ENCODE results near the gene ITGAL. TPM values are rescaled to one million over a fixed set of nuclear protein-coding genes. Genes with fewer than 3 reads are reported as not detected.

Gene ITGAL
- total RNA-seq, 4 donors from 2014 or later = 1.6 to 2.3 (median 1.8) TPM

DNA sequence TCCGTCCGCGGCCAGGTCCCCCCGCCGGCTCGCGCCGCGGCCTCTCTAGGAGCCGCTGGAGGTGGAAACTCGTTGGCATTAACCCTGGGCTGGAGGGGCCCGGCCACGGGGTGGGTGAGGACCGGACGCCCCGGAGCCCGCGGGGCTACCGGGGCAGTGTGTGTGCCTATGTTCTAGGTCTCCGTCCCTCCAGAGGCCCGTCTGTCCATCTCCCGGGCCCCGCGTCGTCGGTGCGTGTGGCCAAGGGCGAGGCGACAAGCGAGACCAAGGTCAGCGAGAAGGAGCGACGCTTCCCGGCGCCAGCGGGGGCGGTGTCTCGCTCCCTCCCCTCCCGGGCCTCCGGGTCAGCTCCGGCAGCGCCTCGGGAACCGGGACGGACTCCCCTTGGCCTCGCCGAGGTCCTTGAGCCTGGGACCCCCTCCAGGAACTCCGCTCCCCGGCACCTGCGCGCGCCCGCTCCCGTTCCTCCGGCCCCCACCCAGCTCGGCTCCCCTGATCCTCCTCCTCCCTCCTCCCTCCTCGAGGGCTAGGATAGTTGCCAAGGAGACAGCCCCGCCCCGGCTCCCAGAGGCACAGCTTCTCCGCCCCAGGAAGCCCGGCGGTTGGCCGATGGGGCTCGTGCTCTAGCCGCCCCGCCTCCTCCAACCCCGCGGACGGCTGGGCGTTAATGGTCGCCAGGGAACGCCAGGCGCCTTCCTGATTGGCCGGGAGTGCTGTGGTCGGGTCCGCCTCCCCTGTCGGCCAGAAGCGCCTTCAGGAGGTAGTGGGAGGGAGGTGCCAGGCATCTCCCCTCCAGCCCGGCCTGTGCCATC lies 54.5 kb downstream of the ITGAL start:
- intact Hi-C loops (cut with DNase I; ENCODE audit: low total_unique reads) = no loop called here
- 0 to 1% methylated on average over 25 to 55 of the region's 79 CpGs for WGBS, 2 donors
- peak; percentile 98 to 99 for DNase-seq (ENCODE audit: low spot score in 2 of 2)

DNA sequence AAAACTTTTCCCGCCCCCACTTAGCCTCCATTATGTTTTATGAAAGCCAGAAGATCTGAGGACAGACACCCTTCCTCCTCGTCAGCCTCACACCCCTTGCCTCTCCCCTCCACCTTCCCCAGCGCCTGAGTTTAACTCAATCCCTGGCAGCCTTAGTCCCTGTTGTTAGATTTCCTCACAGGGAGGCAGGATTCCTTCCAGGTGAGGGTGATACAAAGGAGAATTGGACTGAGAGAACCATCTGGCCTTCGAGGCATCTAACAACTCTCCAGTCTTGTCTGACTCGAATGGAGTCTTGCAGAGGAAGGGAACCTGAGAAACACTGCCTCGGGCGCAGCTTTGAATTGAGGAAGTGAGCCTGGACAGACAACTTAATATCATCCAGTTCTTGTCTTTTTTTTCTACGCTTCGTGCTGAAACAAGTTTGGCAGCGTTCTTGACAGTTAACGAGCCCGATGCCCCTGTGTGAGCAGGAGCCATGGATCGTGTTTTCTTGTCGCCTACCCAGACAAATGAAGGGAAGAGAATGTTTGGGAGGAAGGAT lies 55.2 kb downstream of the ITGAL start:
- TF ChIP-seq POLR2A (IDR thresholded peaks at IDR 0.05) = no peak
- TF ChIP-seq, protein P1, sequence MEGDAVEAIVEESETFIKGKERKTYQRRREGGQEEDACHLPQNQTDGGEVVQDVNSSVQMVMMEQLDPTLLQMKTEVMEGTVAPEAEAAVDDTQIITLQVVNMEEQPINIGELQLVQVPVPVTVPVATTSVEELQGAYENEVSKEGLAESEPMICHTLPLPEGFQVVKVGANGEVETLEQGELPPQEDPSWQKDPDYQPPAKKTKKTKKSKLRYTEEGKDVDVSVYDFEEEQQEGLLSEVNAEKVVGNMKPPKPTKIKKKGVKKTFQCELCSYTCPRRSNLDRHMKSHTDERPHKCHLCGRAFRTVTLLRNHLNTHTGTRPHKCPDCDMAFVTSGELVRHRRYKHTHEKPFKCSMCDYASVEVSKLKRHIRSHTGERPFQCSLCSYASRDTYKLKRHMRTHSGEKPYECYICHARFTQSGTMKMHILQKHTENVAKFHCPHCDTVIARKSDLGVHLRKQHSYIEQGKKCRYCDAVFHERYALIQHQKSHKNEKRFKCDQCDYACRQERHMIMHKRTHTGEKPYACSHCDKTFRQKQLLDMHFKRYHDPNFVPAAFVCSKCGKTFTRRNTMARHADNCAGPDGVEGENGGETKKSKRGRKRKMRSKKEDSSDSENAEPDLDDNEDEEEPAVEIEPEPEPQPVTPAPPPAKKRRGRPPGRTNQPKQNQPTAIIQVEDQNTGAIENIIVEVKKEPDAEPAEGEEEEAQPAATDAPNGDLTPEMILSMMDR (IDR thresholded peaks at IDR 0.05) = no peak
- WGBS, 2 donors = 8 to 10% methylated on average over 14 of the region's 14 CpGs
- H3K4me3 ChIP-seq (ENCODE audit: low read depth, poor library complexity, severe bottlenecking) = no peak overlapping the region
- DNase-seq (ENCODE audit: low spot score in 2 of 2) = peak; percentile 71 to 90
- intact Hi-C loops (cut with DNase I; ENCODE audit: low total_unique reads) = no loop called here

More for the DNA sequence above, 54.5 kb downstream of the ITGAL start:
- H3K4me3 ChIP-seq (ENCODE audit: low read depth, poor library complexity, severe bottlenecking) = peak overlapping the region; percentile 37
- no peak for TF ChIP-seq POLR2A (IDR thresholded peaks at IDR 0.05)
- TF ChIP-seq, protein P1 (IDR thresholded peaks at IDR 0.05) = peak in 1 of 3 donors; percentile 9

DNA sequence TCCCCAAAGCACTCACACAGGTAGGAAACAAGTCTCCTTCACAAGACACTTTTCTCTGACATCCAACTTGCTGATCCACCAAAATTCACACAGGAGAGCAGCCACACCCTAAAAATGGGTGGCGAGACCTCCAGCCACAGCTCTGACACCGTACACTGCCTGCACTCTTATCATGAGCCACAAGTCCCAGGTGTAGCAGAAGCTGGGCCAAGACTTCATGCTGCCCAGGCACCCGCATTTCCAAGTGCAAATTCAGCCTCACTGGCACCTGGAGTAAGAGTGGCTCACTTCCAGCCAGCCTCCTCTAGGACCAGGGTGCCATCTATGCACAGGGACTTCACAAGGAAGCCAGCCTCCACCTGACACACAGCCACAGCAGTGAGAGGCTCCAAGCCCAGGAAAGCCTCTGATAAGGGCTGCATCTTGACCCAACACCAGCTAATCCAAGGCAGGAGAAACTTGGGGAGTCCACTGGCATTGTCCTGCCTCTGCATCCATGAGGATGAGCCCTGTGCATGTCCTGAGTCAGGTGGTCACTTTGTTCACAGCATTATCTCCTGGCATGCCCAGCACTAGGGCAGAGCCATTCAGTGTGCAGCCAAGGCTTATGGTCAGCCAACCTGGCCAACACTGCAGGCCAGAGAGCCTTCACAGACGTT lies 56.4 kb downstream of the ITGAL start:
- WGBS, 2 donors = 60 to 70% methylated on average over 4 of the region's 4 CpGs
- no peak for TF ChIP-seq POLR2A (IDR thresholded peaks at IDR 0.05)
- TF ChIP-seq, protein P1 (IDR thresholded peaks at IDR 0.05) = no peak
- DNase-seq (ENCODE audit: low spot score in 2 of 2) = no peak
- no peak overlapping the region for H3K4me3 ChIP-seq (ENCODE audit: low read depth, poor library complexity, severe bottlenecking)
- intact Hi-C loops (cut with DNase I; ENCODE audit: low total_unique reads) = no loop called here

DNA sequence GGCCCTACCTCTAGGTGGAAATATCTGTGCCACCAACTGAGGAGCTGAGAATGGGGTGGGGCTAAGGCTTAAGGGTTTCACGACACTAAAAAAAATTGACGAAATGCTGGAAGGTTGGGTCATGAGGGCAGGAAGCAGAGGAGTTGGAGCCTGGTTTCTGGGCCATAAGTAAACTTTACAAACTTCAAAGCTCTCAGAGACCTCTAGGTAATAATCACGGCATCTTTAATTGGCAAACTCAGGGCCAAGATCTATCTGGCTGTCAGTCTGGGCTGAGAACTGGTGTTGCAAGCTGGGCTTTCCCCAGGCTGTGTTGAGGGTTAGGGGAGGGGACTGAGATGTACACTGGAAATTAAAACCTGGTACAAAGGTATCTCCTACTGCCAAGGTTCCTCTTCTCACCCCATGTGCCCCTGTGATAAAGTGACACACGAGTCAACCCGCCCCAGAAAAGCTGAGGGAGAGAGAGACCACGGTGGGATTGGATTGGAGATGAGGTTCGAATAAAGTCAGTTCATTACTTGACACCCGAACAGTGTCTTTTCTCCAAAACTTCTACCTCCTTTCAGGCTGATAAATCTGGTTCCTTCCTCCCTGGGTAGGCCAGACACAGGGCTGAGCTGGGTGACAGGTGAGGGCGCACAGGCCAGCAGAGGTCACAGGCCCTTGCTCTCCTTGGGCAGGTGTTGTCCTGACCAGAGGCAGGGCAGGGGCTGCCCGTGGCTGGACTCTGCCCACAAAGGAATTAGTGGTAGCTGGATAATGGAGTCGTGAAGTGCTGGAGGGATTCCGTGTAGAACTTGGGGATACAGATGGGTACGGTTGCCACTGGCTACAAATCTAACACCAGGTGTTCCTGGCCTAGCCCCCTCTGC lies 57.9 kb downstream of the ITGAL start:
- TF ChIP-seq, protein P1 (IDR thresholded peaks at IDR 0.05) = no peak
- no peak for TF ChIP-seq POLR2A (IDR thresholded peaks at IDR 0.05)
- 66 to 71% methylated on average over 13 of the region's 13 CpGs for WGBS, 2 donors
- intact Hi-C loops (cut with DNase I; ENCODE audit: low total_unique reads) = no loop called here

DNA sequence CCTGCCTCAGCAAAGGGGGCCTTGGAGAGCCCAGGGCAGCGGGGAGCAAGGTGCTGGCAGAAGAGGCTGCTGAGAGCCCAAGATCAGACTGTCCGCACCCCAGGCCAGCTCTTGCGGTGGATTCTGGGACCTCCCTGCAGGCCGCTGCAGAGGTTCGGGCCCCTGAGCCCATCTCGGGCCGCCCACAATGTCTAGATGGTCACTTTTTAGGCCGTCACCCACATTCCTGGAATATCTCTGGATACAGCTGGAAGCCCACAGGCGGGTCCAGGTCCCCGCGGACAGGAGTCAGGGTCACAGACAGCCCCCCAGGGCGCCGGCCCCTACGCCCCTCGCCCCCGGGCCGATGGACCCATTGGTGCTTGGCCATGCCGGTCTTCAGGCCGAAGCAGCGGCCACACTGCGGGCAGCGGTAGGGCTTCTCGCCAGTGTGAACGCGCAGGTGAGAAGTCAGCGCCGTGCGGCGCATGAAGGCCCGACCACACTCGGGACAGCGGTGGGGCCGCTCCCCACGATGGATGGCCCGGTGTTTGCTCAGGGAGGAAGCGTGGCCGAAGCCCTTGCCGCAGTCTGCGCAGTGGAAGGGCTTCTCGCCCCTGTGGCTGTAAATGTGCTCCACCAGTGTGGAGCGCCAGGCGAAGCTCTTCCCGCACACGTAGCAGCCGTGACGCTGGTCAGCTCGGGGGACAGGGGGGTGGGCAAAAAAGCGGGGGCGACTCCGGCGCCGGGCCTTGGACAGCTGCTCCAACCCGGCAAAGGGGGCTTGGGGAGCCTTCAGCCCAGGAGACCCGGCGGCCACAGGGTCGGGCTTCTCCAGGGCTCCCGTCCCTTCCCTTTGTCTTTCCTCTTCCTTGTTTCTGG lies 60.0 kb downstream of the ITGAL start:
- H3K4me3 ChIP-seq (ENCODE audit: low read depth, poor library complexity, severe bottlenecking) = no peak overlapping the region
- intact Hi-C loops (cut with DNase I; ENCODE audit: low total_unique reads) = no loop called here
- 93% methylated on average over 40 to 57 of the region's 57 CpGs for WGBS, 2 donors

More for the DNA sequence above, 57.9 kb downstream of the ITGAL start:
- H3K4me3 ChIP-seq (ENCODE audit: low read depth, poor library complexity, severe bottlenecking) = no peak overlapping the region
- DNase-seq (ENCODE audit: low spot score in 2 of 2) = no peak

More for the DNA sequence above, 60.0 kb downstream of the ITGAL start:
- TF ChIP-seq, protein P1 (IDR thresholded peaks at IDR 0.05) = no peak
- no peak for TF ChIP-seq POLR2A (IDR thresholded peaks at IDR 0.05)
- DNase-seq (ENCODE audit: low spot score in 2 of 2) = no peak
